Neural progenitor cell (in vitro differentiated cells): Measurements from ENCODE around the gene TLN1. TPM values are rescaled to one million over a fixed set of nuclear protein-coding genes. Genes with fewer than 3 reads are reported as not detected.

Experiments
- DNase-seq: peaks from one replicate; pipeline ENCODE4 v3.0.0-alpha.2; 2016; ENCODE audit warnings: low spot score
- H2AFZ ChIP-seq: fragments of 200-600 bp; sonication (generic); replicated peaks from 2 replicates; pipeline ENCODE4 v1.6.1; 2016; ENCODE audit warnings: antibody characterized with exemption
- H3F3A ChIP-seq: fragments of 200-600 bp; sonication (generic); 2 replicates; pipeline ENCODE4 v1.6.1; 2016; ENCODE audit warnings: antibody characterized with exemption, low read depth
- H3K27ac ChIP-seq: fragments of 200-600 bp; sonication (generic); 2 replicates; pipeline ENCODE4 v1.5.1; 2016; ENCODE audit warnings: mild to moderate bottlenecking
- H3K27me3 ChIP-seq: fragments of 200-600 bp; sonication (generic); 2 replicates; pipeline ENCODE4 v1.6.1; 2016; ENCODE audit warnings: mild to moderate bottlenecking, moderate library complexity
- H3K36me3 ChIP-seq: fragments of 200-600 bp; sonication (generic); 2 replicates; pipeline ENCODE4 v1.5.1; 2016
- H3K4me1 ChIP-seq: fragments of 200-600 bp; sonication (generic); 2 replicates; pipeline ENCODE4 v1.6.1; 2016; ENCODE audit warnings: mixed run types
- H3K4me2 ChIP-seq: fragments of 200-600 bp; sonication (generic); 2 replicates; pipeline ENCODE4 v1.6.1; 2016
- H3K4me3 ChIP-seq: fragments of 200-600 bp; sonication (generic); 2 replicates; pipeline ENCODE4 v1.5.1; 2016
- H3K79me2 ChIP-seq: fragments of 200-600 bp; sonication (generic); 2 replicates; pipeline ENCODE4 v1.6.1; 2016; ENCODE audit warnings: low read depth
- H3K9ac ChIP-seq: fragments of 200-600 bp; sonication (generic); 2 replicates; pipeline ENCODE4 v1.6.1; 2016
- H3K9me3 ChIP-seq: fragments of 200-600 bp; sonication (generic); 2 replicates; pipeline ENCODE4 v1.5.1; 2016; ENCODE audit warnings: low read depth
- H4K20me1 ChIP-seq: fragments of 200-600 bp; sonication (generic); 2 replicates; pipeline ENCODE4 v1.6.1; 2016; ENCODE audit warnings: low read depth
- H3K27ac Mint-ChIP-seq: 3 replicates; pipeline ENCODE4 v1.8.0; 2021; ENCODE audit warnings: mixed read lengths
- H3K27me3 Mint-ChIP-seq: 2 replicates; pipeline ENCODE4 v1.8.0; 2022; ENCODE audit warnings: low read depth, mild to moderate bottlenecking, inconsistent platforms, moderate library complexity, mixed read lengths; ENCODE audit not compliant: insufficient read depth
- H3K36me3 Mint-ChIP-seq: 3 replicates; pipeline ENCODE4 v1.8.0; 2021; ENCODE audit warnings: mixed read lengths
- H3K4me1 Mint-ChIP-seq: 3 replicates; pipeline ENCODE4 v1.8.0; 2021; ENCODE audit warnings: mixed read lengths
- H3K4me3 Mint-ChIP-seq: 3 replicates; pipeline ENCODE4 v1.8.0; 2021; ENCODE audit warnings: mild to moderate bottlenecking, moderate library complexity, mixed read lengths
- H3K9me3 Mint-ChIP-seq: 3 replicates; pipeline ENCODE4 v1.8.0; 2020; ENCODE audit warnings: mixed read lengths
- EZH2 ChIP-seq: fragments of 200-600 bp; sonication (generic); IDR thresholded peaks from 2 replicates; pipeline ENCODE4 v1.6.1; 2017; ENCODE audit warnings: antibody characterized with exemption, mild to moderate bottlenecking, moderate library complexity
- EZH2phosphoT487 ChIP-seq: fragments of 200-600 bp; sonication (generic); IDR thresholded peaks from 2 replicates; pipeline ENCODE4 v1.6.1; 2017; ENCODE audit warnings: antibody characterized with exemption
- total RNA-seq: library from RNA; depleted of rRNA; stranded (reverse); fragments of >200 nt; gene quantifications from 2 replicates; pipeline ENCODE4 v1.2.3, GENCODE V29; 2015; ENCODE audit warnings: low replicate concordance
- TF ChIP-seq, protein P1 (sequence below): fragments of 200-600 bp; sonication (generic); IDR thresholded peaks from 2 replicates; pipeline ENCODE4 v1.5.1; 2017; ENCODE audit warnings: antibody characterized with exemption, mild to moderate bottlenecking

The TLN1 gene
- total RNA-seq, 1 donor from 2014 or later, result 36.7 TPM

DNA sequence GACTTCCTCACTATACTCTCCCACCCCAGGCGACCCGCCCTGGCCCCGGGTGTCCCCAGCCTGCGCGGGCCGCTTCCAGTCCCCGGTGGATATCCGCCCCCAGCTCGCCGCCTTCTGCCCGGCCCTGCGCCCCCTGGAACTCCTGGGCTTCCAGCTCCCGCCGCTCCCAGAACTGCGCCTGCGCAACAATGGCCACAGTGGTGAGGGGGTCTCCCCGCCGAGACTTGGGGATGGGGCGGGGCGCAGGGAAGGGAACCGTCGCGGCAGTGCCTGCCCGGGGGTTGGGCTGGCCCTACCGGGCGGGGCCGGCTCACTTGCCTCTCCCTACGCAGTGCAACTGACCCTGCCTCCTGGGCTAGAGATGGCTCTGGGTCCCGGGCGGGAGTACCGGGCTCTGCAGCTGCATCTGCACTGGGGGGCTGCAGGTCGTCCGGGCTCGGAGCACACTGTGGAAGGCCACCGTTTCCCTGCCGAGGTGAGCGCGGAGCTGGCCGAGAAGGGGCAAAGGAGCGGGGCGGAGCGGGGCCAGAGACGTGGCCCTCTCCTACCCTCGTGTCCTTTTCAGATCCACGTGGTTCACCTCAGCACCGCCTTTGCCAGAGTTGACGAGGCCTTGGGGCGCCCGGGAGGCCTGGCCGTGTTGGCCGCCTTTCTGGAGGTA lies 56.1 kb downstream of the TLN1 start:
- Mint-ChIP-seq H3K27me3 (peaks cover 15% of the 10 kb centered on the region), H3K36me3 (no peaks in the 10 kb centered on the region), H3K9me3 (no peaks in the 10 kb centered on the region), H3K4me1 (peaks cover 4% of the 10 kb centered on the region), H3K4me3 (peak overlapping the region; percentile 82), H3K27ac (no peak overlapping the region)
- H2AFZ ChIP-seq, result peak overlapping the region; percentile 97
- peak overlapping the region; percentile 89 for H3K4me2 ChIP-seq
- TF ChIP-seq EZH2phosphoT487, result no peak
- TF ChIP-seq, protein P1, sequence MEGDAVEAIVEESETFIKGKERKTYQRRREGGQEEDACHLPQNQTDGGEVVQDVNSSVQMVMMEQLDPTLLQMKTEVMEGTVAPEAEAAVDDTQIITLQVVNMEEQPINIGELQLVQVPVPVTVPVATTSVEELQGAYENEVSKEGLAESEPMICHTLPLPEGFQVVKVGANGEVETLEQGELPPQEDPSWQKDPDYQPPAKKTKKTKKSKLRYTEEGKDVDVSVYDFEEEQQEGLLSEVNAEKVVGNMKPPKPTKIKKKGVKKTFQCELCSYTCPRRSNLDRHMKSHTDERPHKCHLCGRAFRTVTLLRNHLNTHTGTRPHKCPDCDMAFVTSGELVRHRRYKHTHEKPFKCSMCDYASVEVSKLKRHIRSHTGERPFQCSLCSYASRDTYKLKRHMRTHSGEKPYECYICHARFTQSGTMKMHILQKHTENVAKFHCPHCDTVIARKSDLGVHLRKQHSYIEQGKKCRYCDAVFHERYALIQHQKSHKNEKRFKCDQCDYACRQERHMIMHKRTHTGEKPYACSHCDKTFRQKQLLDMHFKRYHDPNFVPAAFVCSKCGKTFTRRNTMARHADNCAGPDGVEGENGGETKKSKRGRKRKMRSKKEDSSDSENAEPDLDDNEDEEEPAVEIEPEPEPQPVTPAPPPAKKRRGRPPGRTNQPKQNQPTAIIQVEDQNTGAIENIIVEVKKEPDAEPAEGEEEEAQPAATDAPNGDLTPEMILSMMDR, result peak; percentile 15
- no peak for TF ChIP-seq EZH2
- no peaks in the 10 kb centered on the region for H4K20me1 ChIP-seq
- no peak overlapping the region for H3K27ac ChIP-seq
- H3F3A ChIP-seq, result peaks cover 26% of the 10 kb centered on the region
- peak overlapping the region; percentile 1 for H3K9ac ChIP-seq
- no peaks in the 10 kb centered on the region for H3K79me2 ChIP-seq
- no peaks in the 10 kb centered on the region for H3K36me3 ChIP-seq
- no peaks in the 10 kb centered on the region for H3K9me3 ChIP-seq
- H3K4me3 ChIP-seq, result peak overlapping the region; percentile 61
- peaks cover 9% of the 10 kb centered on the region for H3K4me1 ChIP-seq
- H3K27me3 ChIP-seq, result peaks cover 12% of the 10 kb centered on the region
- DNase-seq, result peak; percentile 96

DNA sequence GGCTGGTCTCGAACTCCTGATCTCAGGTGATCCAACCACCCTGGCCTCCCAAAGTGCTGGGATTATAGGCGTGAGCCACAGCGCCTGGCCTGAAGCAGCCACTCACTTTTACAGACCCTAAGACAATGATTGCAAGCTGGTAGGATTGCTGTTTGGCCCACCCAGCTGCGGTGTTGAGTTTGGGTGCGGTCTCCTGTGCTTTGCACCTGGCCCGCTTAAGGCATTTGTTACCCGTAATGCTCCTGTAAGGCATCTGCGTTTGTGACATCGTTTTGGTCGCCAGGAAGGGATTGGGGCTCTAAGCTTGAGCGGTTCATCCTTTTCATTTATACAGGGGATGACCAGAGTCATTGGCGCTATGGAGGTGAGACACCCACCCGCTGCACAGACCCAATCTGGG lies 56.8 kb downstream of the TLN1 start:
- H3K9ac ChIP-seq, result peak overlapping the region; percentile 1
- H2AFZ ChIP-seq, result peak overlapping the region; percentile 97
- H4K20me1 ChIP-seq, result no peaks in the 10 kb centered on the region
- peak overlapping the region; percentile 80 for H3K4me3 Mint-ChIP-seq
- H3K27me3 ChIP-seq, result peaks cover 12% of the 10 kb centered on the region
- H3K4me3 ChIP-seq, result peak overlapping the region; percentile 61
- TF ChIP-seq EZH2 (no peak), EZH2phosphoT487 (no peak)
- TF ChIP-seq, protein P1, result no peak
- H3K4me2 ChIP-seq, result peak overlapping the region; percentile 89
- no peak overlapping the region for H3K27ac ChIP-seq
- peak; percentile 45 for DNase-seq
- H3F3A ChIP-seq, result peaks cover 20% of the 10 kb centered on the region
- peaks cover 6% of the 10 kb centered on the region for H3K4me1 ChIP-seq
- no peak overlapping the region for H3K27ac Mint-ChIP-seq
- H3K4me1 Mint-ChIP-seq, result peaks cover 4% of the 10 kb centered on the region
- no peaks in the 10 kb centered on the region for H3K79me2 ChIP-seq
- H3K36me3 Mint-ChIP-seq, result no peaks in the 10 kb centered on the region
- peaks cover 18% of the 10 kb centered on the region for H3K27me3 Mint-ChIP-seq
- H3K36me3 ChIP-seq, result no peaks in the 10 kb centered on the region
- no peaks in the 10 kb centered on the region for H3K9me3 Mint-ChIP-seq
- no peaks in the 10 kb centered on the region for H3K9me3 ChIP-seq

DNA sequence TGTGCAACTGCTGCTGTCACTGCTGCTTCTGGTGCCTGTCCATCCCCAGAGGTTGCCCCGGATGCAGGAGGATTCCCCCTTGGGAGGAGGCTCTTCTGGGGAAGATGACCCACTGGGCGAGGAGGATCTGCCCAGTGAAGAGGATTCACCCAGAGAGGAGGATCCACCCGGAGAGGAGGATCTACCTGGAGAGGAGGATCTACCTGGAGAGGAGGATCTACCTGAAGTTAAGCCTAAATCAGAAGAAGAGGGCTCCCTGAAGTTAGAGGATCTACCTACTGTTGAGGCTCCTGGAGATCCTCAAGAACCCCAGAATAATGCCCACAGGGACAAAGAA lies 58.0 kb downstream of the TLN1 start:
- H3K9ac ChIP-seq, result no peak overlapping the region
- no peaks in the 10 kb centered on the region for H3K79me2 ChIP-seq
- no peak for DNase-seq
- Mint-ChIP-seq H3K9me3 (no peaks in the 10 kb centered on the region), H3K4me1 (peaks cover 4% of the 10 kb centered on the region), H3K36me3 (no peaks in the 10 kb centered on the region), H3K4me3 (no peak overlapping the region), H3K27me3 (peaks cover 18% of the 10 kb centered on the region), H3K27ac (no peak overlapping the region)
- H3K27me3 ChIP-seq, result peaks cover 12% of the 10 kb centered on the region
- H3K36me3 ChIP-seq, result no peaks in the 10 kb centered on the region
- no peak overlapping the region for H2AFZ ChIP-seq
- TF ChIP-seq, protein P1, result no peak
- TF ChIP-seq EZH2 (no peak), EZH2phosphoT487 (no peak)
- H3K4me3 ChIP-seq, result no peak overlapping the region
- H3K4me2 ChIP-seq, result no peak overlapping the region
- H3K9me3 ChIP-seq, result no peaks in the 10 kb centered on the region
- H3K4me1 ChIP-seq, result peaks cover 6% of the 10 kb centered on the region
- no peak overlapping the region for H3K27ac ChIP-seq
- H3F3A ChIP-seq, result peaks cover 15% of the 10 kb centered on the region
- no peaks in the 10 kb centered on the region for H4K20me1 ChIP-seq
